OCI-M1 (cell line): ENCODE results near the gene HOXA9.

ENCODE experiments used
- DNase-seq: peaks from one replicate; lab custom pipeline; 2025; lab: John Stamatoyannopoulos, UW

Gene HOXA9

DNA sequence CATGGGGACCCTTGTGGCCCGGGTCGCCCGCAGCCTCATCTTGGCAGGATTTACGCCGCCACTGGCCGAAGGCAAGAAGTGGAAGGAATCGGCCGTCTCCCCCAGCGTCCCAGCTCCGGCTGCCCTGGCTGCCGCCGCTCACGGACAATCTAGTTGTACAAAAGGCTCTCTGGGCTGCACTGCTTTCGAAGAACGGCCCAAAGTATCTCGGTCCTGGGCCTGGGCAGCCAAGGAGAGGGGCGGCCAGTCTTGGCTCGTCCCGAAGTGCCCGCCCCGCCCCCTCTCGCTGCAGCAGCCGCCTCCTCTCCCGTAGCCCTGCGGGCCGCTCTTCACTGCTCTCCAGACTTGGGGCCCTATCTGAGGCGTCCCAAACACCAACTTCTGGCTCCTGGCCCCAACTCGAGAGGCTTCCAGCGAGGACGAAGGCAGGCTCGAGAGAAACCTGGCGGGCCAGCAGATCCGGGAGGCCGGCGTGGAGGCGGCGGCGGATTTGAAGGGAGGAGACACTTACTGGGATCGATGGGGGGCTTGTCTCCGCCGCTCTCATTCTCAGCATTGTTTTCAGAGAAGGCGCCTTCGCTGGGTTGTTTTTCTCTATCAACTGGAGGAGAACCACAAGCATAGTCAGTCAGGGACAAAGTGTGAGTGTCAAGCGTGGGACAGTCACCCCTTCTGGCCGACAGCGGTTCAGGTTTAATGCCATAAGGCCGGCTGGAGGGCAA, 809 bp downstream of the HOXA9 start:
- DNase-seq: no peak

GRCh38 chr7:27164045-27164366, 1.3 kb downstream of the HOXA9 start:
- DNase-seq: no peak

DNA sequence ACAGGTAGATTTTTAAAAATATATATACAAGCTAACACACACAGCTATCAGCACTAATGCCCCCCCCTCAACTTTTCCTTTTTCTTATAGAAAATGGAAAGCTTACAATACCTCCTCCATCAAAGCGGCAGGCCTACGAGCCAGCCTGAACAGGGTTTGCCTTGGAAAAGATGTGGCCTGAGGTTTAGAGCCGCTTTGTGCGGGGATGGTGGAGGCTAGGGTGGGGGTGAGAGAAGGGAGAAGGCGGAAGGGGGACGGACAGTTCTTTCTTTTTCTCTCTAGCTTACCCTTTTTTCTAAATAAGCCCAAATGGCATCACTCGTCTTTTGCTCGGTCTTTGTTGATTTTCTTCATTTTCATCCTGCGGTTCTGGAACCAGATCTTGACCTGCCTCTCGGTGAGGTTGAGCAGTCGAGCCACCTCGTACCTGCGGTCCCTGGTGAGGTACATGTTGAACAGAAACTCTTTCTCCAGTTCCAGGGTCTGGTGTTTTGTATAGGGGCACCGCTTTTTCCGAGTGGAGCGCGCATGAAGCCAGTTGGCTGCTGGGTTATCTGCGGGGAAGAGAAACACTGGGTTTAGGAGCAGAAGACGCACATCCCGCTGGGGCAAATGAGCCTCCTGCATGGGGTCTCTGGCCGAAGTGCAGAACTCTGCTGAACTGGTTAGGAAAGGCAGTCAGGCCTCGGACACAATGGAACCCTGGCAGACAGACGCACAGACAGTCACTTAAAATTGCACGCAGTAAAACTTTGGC, 1.9 kb downstream of the HOXA9 start:
- DNase-seq: no peak

GRCh38 chr7:27162561-27163287, 2.6 kb downstream of the HOXA9 start:
- no peak for DNase-seq

GRCh38 chr7:27161721-27162560, 3.4 kb downstream of the HOXA9 start:
- DNase-seq: no peak

- DNase-seq: peak; percentile 52
These were observed 4.1 kb downstream of the HOXA9 start for GRCh38 chr7:27161214-27161720.

DNA sequence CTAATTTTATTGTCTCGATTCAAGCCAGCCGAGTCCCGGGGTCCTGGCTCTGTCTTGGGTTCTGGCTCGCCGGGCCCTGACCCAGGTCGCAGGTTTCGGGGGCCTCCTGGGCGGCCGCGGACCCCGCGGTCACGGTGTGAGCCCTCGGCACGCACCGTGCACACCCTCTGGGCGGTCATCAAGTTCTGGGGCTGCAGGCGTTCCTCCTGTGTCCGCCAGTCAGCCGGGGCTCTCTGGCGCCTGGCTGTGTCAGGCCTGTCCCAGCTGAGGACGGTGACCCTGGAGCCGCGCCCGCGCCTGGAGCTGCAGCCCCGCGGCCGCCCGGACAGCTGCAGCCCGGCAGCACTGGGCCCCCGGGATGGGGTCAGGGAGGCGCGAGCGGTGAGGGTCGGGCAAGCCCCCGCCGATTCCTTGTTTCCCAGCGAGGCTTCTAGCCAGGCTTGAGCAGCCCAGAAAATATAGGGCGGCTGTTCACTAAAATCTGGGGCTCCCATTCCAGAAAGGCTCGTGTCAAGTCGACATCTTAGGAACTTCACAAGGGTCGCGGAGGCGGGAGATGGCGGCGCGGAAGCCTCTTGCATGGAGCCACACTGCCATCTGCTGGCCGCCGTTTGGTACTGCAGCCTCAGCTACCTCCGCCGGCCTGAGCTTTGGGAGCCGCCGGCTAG, 4.7 kb downstream of the HOXA9 start:
- DNase-seq: peak; percentile 79

DNA sequence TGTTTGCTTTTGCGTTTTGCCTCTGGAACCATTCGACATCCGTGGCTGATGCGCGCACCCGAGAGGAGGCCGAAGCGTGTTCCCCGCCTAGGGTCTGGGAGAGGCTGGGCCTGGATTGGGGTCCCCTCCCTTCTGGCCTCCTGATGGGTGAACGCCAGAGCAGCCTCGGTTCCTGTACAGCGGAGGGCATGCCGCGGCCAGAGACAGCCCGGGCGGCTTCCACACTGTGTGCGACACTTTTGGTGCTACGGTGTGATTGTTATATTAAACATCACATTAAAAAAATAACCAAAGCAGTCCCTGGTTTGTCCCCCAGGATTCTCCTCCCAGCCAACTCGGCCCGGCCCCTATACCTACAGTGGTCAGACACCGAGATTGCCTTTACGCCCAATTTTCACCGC, 5.2 kb downstream of the HOXA9 start:
- no peak for DNase-seq

- no peak for DNase-seq
These were observed 5.8 kb downstream of the HOXA9 start for GRCh38 chr7:27159266-27160144.

DNA sequence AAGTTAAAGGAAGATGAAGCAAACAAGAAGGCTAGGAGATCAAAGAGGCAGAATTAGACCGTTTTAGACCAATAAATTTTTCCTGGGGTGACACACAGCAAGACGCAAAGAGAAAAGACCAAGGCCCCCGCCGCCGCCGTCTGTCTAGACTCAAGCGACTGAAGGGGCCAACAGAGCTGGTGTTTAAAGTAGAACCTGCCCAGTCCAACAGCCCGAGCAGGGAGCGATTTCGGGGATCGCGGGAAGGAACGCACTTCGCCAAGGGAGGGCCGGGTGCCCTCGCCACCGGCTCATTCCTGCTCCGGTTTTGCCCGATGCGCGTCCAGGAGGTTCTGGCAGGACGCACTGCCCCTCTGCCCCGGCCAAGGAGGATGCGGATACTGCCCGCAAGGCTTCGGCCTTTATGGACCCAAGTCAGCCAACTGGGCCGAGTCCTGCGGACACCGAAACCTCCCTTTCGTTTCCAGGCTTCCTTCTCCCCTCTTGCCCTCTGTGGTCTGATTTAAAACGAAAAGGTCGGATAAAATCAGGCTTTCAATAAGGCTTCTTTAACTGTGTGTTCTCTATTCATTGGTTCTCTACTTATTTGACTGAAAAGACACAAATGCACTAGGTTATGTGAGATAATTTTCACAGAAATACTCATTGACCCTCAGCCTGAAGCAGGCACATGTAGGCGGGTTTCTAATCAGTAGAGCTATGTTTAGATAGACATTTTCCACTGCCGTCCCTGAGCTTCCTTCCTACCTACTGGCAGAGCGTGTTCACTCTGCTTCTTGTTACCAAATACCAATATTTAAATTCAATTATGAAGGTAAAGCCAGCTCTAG, 6.7 kb downstream of the HOXA9 start:
- no peak for DNase-seq

- no peak for DNase-seq
These were observed 7.5 kb downstream of the HOXA9 start for GRCh38 chr7:27157702-27158431.

DNA sequence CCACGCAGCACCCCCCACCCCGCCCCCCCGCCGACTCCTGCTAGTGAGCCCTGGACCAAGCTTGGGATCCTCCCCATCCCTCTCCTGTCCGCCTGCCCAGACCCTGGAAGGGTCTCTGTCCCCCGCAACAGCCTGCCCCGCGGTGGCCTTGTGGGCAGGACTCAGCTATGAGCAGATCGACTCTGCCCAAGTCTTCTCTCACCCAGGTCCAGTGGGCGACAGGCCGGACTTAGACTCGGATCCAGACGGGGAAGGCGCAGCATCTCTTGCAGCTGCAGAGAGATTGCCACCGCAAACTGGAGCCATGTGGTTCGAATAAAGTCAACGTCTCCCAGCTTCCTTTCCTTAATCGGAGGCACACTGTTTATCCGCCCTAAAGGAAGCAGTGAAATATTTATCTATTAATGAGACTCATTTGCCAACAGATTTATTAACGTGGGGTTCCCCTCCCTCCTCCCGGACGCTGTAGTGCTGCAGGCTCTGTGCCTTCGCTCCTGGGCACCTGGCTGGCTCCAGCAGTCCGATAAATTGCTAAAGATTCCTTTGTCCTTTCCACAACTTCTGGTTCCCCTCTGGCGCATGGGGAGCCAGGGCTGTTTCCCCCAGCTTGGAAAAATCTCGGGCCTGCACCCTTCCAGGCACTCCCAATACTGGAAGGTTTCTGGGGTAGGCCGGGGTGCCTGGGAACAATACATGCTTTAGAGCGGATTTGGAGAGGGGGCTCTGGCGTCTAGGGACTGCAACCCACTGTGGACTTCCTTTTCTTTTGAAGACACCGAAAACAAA, 8.2 kb downstream of the HOXA9 start:
- DNase-seq: no peak

- DNase-seq: no peak
These were observed 8.8 kb downstream of the HOXA9 start, which contains the start of gene HOXA7 for GRCh38 chr7:27156508-27156898. Gene HOXA7, minus strand, starts transcription at chr7:27156675. Its CDS starts 130 bp downstream, at chr7:27156545.

GRCh38 chr7:27155816-27156507, 9.4 kb downstream of the HOXA9 start:
- DNase-seq: no peak

- no peak for DNase-seq
These were observed 10.2 kb downstream of the HOXA9 start for GRCh38 chr7:27154901-27155815.

DNA sequence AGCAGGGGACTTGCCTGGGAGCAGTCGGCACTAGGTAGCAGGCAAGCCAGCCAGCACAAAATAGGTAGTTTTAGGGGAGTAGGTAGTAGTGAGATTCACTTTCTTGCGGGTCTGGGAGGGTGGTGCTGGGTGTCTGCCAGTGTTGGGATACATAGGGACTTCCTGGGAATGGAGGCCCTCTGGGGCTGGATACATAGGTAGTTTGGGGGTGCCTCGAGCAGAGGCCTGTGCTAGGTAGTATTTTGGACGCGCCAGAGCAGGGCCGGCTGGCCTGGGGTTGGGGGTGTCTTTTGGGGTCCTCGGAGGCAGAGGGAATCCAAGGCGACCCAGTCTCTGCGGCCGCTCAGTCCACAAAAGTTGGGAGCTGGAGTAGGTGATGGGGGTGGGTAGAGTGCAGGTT, 11.0 kb downstream of the HOXA9 start:
- DNase-seq: no peak
